ENCODE data around the gene FTO.

DNA sequence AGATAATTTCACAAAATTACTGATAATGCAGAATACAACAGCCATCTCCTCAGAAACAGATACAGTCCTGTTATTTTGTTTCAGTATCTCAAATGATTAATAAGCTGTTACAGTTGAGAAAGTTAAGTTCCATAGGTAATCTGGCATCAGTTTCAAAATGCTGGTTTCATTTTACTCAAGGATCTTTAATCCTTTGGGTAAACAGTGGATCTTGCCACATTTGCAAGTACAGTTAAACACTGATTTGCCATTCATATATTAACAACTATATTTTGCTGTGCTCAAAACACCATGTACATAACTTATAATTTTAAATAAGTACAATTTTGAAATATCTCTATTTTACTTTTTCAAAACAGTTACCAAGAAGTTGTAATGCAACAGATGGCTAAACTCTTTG is 31.5 kb upstream of the FTO start:
- TF ChIP-seq ZNF143 (CRISPR knock-in tag; IDR thresholded peaks at IDR 0.05) (no peak), ZNF138 (CRISPR knock-in tag; IDR thresholded peaks at IDR 0.05; ENCODE audit: low read depth) (no peak), RFX5 (IDR thresholded peaks at IDR 0.05; ENCODE audit: low read depth, low read length) (no peak), ZNF747 (CRISPR knock-in tag; IDR thresholded peaks at IDR 0.05; ENCODE audit: borderline replicate concordance) (no peak), ZNF431 (CRISPR knock-in tag; IDR thresholded peaks at IDR 0.05; ENCODE audit: borderline replicate concordance, low read depth) (no peak), HDAC6 (IDR thresholded peaks at IDR 0.05; ENCODE audit: low read depth, low read length) (no peak), MAZ (IDR thresholded peaks at IDR 0.05; ENCODE audit: borderline replicate concordance, low read depth, low read length) (no peak), MAZ (CRISPR knock-in tag; IDR thresholded peaks at IDR 0.05; ENCODE audit: low read depth) (no peak)
